D341Med (cell line): Measurements from ENCODE around the gene GJA4.
"Not testable (repeated sequence)": the region's sequence is repeated elsewhere in the genome, so short reads cannot be mapped to it uniquely, and the experiment has no call there.

Experiments used
- DNase-seq: peaks from one replicate; pipeline ENCODE4 v3.0.0; 2012; ENCODE audit warnings: low spot score

The GJA4 gene

DNA sequence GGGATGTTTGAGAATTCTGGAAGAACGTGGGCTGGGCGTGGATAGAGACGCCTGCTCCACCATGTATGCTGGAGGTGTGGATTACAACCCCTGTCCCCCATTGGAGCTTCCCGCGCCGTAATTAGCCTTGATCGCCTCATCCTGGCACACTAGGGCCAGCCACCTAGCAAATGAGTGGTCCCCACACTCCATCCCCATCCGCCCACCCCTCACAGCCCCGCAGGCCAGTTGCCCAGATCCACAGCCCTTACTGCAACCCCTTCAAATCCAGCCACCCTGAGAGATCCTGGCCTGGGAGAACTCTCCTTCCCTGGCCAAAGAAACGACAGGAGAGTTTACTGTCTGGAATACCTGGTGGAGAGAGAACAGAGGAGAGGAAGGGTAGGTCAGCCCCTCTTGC is 375 bp upstream of the GJA4 start:
- DNase-seq = no peak

DNA sequence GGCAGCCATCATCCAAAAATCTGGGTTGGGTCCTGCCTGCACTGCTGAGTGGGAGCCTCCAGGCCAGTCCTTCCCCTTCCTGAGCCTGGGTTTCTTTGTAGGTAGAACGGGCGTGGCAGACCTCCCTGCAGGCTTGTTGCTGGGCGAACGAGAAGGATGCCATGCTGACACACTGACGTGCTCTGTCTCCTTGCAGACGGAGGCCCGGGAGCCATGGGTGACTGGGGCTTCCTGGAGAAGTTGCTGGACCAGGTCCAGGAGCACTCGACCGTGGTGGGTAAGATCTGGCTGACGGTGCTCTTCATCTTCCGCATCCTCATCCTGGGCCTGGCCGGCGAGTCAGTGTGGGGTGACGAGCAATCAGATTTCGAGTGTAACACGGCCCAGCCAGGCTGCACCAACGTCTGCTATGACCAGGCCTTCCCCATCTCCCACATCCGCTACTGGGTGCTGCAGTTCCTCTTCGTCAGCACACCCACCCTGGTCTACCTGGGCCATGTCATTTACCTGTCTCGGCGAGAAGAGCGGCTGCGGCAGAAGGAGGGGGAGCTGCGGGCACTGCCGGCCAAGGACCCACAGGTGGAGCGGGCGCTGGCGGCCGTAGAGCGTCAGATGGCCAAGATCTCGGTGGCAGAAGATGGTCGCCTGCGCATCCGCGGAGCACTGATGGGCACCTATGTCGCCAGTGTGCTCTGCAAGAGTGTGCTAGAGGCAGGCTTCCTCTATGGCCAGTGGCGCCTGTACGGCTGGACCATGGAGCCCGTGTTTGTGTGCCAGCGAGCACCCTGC is 1.4 kb downstream of the GJA4 start:
- DNase-seq = no peak

DNA sequence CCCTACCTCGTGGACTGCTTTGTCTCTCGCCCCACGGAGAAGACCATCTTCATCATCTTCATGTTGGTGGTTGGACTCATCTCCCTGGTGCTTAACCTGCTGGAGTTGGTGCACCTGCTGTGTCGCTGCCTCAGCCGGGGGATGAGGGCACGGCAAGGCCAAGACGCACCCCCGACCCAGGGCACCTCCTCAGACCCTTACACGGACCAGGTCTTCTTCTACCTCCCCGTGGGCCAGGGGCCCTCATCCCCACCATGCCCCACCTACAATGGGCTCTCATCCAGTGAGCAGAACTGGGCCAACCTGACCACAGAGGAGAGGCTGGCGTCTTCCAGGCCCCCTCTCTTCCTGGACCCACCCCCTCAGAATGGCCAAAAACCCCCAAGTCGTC is 2.0 kb downstream of the GJA4 start:
- no peak for DNase-seq

DNA sequence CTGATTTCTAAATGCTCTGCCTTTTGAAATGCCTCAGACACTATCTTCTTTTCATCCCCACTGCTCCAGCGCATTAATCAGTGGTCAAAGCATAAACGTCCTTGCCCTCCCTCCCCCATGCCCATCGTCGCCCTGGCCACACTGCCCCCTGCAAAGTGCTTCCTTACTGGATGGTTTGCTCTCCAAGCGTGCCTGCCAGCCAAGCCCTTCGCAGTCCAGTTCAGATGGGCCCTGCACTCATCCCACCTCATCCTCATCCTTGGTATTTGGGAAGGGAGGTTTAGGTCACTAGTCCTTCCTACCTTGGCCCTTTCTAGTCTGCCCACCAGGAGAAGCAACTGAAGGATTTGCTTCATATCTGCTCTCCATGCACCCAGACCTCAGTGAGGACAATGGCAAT is 3.1 kb downstream of the GJA4 start:
- DNase-seq = no peak

DNA sequence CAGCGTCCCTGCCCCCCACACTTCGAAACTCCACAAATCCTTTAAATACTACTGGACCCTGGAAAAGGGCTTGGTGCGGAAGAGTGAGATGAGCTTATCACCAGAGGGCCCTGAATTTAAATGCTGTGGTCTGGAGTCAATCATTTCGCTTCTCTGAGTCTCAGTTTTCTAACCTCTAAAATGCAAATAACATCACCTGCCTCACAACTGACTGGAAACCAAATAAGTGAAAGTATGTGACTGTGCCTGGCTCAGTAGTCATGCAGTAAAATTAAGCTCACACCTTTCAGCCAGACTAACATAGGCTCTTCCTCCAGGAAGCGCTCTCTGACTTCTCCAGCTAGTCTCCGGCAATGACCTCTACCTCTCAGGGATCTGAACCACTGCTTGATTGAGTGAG is 4.2 kb downstream of the GJA4 start:
- no peak for DNase-seq

DNA sequence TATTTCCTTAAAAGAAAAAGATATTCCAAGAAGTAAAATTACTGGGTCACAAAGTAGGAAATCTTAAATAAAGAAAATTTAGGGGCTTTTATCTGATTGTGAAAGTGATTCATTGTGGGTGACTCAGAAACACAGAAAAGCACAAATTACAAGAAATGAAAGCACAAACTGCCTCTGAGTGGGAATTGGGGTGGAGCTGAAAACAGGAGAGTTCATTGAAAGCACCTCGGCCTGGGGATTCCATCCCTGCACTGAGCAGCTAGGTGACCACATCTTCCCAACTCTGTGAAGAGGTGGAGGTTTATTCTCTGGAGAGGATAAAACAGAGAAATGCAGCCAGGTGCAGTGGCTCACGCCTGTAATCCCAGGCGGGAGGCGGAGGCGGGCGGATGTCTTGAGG is 7.4 kb downstream of the GJA4 start:
- DNase-seq = no peak

DNA sequence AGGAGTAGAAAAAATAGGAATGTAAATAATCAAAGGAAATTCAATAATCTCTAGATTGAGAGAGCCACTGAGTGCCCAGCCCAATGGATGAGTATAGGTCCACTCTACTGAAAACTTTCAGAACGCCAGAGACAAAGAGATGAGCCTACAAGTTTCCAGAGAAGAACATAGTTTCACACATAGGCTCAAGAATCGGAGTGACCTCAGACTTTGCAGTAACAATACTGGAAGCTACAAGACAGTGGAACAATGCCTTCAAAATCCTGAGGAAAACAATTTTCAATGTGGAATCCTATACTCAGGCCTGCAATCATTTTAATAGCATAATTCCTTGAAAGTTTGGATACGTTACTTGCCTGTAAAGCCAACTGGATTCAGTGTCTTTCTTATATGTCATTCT is 11.0 kb downstream of the GJA4 start:
- DNase-seq = no peak

DNA sequence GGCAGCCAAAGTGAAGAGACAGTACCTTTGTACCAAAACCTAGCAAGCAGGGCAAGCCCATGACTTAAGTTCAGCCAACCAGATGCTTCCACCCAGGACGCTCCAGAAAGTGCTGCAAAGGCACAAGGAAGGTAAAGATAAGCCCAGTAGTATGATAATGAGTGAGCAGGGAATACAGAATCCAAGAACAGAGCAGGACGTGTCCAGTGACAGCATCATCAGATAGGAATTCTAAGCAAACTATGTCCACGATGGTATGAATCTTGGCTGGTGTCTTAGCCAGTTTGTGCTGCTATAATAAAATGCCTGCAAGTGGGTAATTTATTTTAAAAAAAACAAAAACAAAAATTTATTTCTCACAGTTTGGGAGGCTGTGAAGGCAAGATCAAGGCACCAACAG is 13.6 kb downstream of the GJA4 start:
- DNase-seq = no peak

DNA sequence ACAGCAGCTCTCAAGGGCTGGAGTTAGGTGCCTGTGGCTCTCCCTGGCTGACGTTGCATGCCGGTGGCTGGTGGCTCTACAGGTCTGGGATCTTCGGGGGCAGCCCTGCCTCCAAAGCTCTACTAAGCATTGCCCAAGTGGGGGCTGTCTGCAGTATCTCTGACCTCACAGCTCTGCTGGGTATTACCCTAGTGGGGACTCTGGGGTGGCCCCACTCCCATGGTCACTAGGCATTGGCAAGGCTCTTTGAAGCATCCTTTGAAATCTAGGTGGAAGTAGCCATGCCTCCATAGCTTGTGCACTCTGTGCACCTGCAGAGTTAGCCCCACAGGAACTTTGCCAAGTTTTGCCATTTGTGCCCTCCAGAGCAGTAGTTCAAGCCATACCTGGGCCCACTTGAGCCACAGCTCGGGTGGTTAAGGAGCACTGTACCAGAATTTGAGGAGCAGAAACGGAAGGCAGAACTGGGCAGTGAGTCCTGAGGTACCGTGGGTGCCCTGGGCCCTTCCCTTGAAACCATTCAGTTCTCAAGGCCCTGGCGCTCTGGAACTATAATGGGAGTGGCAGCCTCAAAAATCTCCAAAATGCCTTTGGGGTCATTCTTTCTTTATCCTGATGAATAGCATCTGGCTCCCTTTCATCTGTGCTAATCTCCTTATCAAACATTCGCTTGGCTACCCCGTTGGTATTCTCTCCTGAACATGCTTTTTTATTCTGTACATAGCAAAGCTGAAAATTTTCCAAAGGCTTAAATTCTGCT is 15.4 kb downstream of the GJA4 start:
- DNase-seq = no peak

DNA sequence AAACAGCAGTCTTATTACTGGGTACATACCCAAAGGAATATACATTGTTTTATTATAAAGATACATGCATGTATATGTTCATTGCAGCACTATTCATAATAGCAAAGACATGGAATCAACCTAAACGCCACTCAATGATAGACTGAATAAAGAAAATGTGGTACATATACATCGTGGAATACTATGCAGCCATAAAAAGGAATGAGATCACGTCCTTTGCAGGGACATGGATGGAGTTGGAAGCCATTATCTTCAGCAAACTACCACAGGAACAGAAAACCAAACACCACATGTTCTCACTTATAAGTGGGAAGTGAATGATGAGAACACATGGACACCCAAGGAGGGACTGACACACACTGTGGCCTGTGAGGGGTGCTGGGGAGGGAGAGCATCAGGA is 18.0 kb downstream of the GJA4 start:
- not testable (repeated sequence) for DNase-seq

DNA sequence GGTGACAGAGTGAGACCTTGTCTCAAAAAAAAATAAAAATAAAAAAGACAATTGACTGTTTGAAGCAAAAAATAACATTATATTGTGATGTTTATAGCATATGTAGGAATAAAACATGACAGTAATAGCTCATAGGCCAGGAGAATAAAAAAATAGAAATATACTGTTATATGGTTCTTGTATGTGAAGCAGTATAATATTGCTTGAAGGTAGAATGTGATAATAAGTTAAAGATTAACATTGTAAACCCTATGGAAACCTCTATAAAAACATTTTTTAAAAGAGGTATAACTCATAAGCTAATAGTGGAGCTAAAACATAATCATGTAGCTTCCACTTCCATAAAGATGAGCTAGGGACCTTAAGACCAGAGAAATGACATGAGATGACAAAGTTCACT is 23.5 kb downstream of the GJA4 start:
- no peak for DNase-seq

DNA sequence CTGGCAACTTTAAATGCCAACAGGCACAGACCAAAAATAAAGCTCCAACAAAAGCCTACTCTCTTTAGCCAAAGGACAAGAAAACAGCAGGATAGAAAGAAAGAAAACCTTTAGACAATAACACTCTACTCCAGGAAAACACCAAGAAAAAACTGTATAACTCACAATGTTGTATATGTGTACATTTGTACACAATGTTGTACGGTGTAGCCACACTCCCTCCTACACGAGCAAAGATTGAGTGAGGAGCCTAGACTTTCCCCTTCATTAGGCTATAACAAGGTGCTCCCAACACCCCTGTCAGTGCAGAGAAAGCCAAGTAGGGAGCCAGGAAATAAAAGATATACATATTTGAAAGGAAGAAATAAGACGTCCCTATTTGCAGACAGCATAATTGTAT is 24.0 kb downstream of the GJA4 start:
- DNase-seq = no peak

DNA sequence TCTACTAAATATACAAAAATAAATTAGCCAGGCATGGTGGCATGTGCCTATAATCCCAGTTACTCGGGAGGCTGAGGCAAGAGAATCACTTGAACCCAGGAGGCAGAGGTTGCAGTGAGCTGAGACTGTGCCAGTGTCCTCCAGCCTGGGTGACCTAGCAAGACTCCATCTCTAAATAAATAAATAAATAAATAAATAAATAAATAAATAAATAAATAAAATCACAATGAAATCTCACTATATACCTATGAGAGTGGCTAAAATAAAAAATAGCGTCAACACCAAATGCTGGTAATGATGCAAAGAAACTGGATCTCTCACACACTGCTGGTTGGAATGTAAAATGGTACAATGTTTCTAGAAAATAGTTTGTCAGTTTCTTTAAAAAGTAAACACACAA is 26.1 kb downstream of the GJA4 start:
- DNase-seq = not testable (repeated sequence)

DNA sequence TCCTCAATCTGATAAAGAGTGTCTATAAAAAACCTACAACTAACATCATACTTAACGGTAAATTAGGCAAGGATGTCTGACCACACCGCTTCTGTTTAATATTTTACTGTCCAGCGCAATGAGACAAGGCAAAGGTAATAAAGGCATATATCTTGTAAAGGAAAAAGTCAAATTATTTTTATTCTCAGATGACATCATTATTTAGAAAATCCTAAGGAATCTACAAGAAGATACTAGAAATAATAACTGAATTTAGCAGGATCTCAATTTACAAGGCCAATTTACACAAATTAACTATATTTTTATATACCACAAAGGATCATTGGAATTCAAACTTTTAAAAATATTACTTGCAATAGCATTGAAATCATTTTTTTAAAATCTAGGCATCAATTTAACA is 29.4 kb downstream of the GJA4 start:
- no peak for DNase-seq

DNA sequence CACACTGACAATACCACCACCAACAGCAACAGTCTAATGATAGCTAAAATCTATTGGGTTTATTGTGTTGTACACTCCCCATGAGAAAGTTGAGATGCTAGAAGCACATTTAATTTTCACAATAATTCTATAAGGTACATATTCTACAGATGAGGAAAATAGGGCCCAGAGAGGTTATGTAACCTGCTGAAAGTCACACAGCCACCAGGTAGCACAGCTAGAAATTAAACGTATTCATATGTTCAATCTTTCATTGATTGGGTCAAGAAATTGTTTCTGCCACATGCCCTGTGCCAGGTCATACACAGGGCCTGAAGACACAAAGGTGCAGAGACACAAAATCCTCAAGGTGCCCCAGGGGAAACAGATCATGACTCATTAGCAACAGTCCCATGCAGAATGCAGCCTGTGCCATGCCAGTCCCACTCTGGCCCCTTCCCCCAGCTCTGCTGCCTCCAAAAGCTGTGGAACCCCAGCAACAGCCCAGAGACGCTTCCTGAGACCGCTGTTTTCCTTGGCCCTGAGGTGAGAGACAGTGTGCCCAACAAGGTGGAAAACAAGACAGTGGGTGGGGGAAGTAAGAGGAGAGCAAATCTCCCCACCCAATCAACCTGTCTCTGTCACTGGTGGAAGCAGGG is 32.1 kb downstream of the GJA4 start:
- DNase-seq = no peak

DNA sequence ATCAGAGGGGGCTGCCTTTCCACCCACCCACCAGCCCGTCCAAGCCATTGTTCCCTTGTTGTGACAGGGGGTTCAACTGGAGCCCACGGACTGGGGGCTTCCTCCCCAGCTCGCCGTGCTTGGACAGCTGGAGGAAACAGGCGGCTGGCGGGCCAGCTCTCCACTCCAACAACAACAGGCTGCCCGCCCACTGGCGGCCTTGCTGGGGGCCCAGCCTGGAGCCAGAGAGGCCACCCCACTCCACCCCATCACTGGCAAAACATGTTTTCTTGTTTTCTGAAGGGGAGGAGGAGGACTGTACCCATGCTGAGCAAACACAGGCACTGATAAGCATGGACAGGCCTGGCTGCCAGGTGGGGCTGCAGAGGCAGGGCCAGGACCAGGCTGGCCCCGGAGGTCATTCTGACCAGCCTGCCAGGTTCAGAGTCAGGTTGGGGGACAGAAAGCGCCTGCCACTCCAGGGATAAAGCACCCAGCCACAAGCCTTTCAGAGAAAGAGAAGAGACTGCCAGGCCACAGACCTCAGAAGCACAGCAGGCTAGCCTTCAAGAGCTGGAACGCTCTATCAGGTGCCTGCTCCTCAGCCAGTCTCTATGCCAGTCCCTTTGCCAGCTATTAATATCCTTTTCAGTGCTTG is 32.8 kb downstream of the GJA4 start:
- DNase-seq = no peak

DNA sequence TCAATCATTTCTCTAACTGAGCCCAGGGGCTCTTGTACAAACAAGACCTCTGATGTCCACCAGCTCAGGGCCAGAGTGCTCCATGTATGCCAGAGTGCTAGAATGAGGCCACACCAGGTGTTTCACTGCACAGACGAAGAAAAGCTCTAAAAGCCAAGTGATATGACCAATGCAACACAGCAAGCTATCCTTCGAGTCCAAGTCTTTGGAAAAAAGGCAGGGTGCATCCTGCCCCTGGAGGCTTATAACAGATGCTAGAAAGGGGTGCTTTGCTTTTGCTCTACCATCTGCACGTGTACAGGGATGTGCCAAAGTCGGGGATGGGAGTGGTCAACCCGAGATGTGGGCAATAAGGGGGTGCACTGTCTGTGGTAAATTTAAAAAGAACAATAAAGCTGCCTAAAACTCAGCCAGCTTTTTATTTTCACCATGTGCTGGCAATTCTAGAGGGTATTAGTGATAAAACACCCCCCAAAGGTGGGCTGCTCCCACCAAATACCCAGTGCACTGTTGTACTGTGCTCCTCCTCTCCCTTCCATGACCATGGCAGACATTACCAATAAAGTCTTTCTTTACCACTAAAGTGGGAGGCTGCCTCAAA is 34.6 kb downstream of the GJA4 start:
- DNase-seq = no peak

DNA sequence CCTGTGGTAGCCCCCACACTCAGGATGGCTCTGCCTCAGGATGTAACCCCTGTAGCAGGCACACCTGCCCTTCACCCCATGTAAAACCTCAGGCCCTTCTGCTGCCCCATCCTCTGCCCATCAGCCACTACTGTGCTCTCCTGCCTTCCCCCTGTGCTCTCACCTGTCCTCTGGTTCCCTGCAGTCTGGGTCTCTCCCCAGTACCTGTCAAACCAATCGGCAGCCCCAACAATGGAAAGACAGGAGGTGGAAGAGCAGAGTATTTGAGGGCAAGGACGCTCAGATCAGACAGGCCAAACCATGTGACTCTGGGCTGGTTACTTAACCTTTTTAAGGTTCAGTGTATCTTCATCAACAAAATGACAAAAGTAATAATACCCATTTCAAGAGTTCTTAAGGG is 35.8 kb downstream of the GJA4 start:
- DNase-seq = no peak

DNA sequence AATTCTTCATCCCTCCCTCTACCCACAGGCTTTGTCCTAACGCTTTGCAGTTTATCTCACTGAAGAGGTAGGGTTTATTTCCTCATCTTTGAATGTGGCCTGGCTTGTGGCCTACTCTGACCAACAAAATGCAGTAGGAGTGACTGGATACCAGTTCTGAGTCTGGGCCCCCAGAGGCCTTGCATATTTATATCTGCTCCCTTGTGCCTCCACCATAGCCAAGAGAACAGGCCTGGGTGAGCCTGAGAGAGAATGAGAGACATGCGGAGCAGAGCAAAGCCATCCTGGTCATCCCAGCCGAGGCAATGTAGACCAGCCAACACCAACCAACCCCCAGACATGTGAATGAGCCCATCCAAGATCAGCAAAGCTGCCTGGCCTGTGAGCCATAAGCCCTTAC is 36.5 kb downstream of the GJA4 start:
- no peak for DNase-seq

DNA sequence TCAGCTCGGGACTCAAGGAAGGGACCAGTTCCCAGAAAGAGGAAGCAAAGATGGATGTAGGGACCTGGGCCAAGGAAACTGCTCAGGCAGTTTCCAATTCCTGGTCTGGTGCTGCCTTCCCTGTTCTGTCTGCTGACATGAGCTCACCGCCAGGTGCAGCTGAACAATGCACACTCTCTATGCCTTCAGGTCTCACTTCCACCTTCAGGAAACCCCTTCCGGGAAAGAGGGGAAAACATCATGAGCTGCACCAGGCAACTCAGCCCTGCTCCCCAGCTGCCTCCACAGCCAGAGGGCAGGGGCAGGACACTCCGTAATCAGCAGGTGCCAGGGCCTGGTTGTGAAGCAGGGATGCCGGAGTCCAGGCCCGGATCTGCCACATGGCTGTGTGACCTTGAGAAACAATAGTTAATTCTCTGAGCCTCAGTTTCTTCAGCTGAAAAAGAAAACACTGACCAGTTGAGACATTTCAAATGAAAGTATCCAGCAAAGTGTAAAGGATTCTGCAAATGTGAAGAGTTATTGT is 39.0 kb downstream of the GJA4 start:
- DNase-seq = no peak

DNA sequence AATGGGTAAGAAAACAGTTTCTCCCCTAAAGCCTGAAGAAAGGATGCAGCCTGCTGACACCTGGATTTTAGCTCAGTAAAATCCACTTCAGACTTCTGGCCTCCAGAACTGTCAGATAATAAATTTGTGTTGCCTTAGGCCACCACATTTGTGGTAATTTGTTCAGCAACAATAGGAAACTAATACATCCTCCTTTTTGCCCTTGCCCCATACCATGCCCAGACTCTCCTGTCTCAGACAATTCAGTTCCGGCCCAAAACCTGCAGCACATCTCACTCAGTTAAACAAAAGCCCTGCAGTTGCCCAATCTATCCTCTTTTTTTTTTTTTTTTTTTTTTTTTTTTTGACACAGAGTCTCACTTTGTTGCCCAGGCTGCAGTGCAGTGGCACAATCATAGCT is 40.9 kb downstream of the GJA4 start:
- DNase-seq = no peak
